Activated CD8-positive, alpha-beta memory T cell treated with anti-CD3 and anti-CD28 coated beads, Interleukin-2, amount 50 U/mL, for 24 hours (primary cell): Measurements from ENCODE around the gene GAREM1.
"Not testable (repeated sequence)": the region's sequence is repeated elsewhere in the genome, so short reads cannot be mapped to it uniquely, and the experiment has no call there.

Source experiments
- DNase-seq: peaks from one replicate; pipeline ENCODE4 v3.0.0-alpha.2; 2020; ENCODE audit errors: extremely low read depth

Gene GAREM1

DNA sequence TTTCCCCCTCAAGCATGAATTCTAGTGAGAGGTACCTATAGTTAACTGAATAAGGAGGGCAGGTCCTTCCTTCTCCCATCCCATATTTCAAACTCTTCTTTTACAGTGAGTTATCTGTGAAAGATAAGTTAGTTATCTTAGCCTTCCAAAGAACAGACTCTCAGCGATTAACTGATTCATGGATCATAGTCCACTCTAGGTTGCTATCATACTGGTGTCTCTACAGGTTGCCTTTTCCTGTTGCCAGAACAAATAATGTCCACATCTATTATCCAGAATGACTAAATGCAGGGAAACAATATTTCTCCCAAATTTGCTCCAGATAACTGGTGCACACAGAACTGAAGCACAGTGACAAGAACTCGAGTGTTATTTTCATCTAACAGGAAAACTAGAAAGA lies 212.5 kb downstream of the GAREM1 start:
- no peak for DNase-seq

DNA sequence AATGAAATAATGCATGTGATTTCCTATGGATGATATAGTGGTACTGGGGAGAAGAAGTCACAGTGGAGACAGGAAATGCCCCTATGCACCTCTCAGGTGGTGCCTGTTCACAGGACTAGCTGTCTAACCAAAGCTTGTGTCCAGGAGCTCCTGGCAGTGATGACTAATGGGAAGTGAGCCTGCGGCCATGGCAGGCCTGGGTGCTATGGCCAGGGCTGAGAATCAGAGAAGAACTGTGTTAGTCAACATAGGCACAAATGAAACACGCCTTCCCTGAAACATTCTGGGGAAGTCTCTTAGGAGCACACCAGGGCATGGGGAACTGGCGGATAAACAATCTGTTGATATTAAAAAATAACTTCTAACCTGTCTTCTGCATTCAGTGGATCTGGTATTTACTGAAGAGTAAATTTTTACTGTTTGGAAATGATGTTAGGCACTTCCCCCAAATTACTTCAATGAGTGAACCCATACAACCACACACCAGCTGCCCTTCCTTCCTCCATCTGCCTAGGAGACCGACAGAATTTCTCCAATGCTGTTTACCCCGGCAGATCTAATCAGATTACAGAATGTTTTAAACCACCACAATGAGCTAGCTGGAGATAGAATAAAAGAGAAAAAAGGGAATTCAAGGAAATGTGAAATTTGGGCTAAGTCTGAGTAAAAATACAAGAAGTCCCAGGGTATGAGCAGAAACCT lies 213.4 kb downstream of the GAREM1 start:
- no peak for DNase-seq

DNA sequence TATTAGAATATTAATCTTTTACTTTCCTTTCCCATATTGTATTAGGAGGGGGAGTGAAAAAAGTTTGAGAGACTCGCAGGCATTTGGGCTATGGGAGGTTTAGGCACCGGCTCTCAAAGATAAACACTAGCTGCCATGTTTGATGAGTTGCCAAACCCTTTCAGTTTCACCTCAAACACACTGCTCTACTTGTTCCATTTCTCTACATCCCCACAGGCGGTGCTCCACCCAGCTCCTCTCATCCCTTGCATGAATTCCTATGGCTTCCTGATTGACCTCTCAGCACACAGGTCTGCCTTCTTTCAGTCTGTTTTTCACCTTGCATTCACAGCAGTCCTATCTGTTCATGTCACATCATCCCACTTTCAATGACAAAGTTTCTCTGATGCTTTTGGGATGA lies 215.1 kb downstream of the GAREM1 start:
- DNase-seq: no peak

DNA sequence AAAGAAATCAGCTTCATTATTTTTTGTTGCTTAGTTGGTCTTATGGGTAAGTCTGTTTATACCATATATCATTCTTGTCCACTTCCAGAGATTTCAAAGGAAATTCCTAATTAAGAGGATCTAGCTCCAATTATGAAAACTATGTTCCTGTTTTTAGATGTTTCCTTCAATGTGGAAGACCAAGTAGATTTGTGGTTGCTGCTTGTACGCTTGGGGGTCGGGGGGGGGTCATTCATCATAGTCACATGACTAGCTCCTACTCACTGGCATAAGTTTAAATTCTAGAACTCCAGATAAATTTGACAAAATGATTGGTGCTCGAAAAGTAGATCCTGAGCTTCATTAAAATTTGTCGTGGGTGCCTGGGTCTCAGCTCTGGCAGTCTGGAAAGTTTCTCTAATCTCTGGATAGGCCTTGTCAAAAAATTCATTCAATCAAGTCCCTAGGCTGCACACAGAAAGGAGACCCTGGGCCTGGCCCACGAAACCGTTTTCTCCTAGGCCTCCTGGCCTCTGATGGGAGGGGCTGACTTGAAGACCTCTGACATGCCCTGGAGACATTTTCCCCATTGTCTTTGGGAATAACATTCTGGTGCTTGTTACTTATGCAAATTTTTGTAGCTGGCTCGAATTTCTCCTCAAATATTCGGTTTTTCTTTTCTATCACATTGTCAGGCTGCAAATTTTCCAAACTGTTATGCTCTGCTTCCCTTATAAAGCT lies 218.4 kb downstream of the GAREM1 start:
- no peak for DNase-seq

DNA sequence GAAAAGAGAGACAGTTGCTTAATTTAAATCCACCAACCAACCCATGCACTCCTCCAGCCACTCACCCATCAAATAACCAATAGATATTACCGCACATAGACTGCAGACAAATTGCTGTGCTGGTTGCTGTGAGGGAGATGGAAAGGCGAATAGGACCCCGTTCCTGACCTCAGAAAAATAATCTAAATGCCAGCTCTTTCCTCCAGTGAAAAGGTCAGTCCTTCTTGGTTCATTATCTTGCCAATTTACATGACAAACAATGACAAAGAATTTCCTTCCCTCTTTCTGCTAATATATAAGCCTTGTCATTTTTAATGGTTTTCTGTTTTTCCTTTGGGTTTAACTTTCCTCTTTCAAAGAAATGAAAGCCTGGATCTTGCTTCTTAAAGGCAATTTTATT lies 219.2 kb downstream of the GAREM1 start:
- DNase-seq: no peak

DNA sequence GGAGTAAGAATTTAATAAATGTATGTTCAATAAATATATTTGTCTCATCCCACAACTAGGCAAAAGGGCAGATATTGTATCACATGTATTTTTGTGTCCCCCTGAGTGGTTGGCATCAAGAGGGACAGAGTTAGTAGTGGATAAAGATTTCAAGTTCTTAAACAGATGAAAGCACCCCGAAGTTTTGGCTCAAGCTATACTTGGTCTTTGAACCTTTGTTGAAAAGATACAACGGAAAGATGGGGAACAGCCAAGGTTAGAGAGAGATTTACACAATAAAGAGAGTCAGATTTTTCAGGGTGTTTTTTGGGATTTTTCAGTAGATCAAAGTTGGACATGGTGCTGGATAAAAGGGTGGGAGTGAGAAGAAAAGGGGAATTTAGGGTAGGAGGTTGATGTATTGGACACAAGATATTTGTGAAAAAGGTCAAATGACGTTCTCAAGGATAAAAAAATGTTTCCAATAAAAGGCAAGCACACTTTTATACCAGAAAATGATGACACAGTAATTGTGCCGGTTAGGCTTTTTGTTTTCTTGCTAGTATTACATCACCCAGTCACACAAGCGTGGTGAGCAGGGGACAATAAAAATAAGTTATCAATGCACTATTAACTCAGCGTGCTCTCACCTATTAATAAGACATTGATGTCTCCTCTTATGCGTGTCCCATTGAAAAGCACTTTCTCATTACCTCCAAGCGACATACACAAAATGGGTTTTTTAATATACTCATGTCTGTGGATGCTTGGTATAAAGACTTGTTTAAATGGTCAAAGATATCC lies 221.3 kb downstream of the GAREM1 start:
- DNase-seq: no peak

DNA sequence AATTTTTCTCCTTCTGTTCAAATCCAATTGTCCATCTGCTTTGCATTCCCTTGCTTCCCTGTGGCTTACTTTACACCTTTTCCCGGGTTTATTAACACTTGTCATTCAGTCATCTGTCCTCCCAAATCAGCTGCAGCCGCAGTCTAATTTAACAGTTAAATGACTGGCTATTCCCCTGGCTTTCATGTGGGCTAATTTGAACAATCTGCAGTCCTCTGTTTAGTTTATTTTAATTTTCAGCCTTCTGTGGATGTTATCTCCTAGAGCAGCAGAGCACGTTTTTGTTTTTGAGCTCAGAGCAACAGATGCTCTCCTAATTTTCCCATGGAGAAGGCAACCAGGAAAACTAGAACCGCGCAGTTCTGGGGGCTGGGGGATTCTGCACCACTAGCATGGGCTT lies 225.8 kb downstream of the GAREM1 start:
- no peak for DNase-seq

DNA sequence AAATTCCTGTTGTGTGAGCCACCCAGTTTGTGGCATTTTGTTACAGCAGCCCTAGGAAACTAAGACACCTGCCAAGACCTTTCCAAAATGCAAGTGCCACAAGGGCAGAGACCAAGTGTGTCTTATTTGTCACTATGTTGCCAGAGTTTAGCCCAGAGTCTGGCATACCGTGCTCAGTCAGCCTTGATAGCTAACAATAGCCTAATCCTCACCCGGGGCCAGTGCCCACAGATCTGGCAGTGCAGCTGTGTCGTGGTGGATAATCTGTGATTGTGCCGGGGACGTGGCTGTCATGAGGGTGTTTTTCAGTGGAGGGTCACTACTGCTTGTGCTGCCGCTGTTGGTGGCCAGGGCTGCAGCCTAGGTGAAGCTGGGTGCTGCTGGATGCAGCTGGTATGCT lies 227.3 kb downstream of the GAREM1 start:
- no peak for DNase-seq

DNA sequence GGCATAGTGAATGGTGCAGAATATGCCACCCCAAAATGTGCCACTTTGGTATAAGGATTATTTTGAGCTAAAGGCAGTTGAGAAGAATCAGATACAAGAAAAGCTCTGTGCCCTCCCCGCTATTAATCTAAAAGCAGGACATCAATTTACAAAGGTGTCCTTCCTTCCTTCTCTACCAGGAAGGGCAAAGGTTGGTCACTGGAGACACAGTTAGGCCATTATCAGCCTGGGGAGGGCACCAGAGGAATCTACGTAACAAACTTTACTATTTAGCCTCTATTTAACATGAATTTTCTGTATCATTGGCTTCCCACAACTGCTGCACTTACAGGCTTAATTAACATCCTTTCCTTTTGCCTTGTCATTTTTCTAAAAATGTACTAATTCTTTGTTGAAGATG lies 228.3 kb downstream of the GAREM1 start:
- no peak for DNase-seq

DNA sequence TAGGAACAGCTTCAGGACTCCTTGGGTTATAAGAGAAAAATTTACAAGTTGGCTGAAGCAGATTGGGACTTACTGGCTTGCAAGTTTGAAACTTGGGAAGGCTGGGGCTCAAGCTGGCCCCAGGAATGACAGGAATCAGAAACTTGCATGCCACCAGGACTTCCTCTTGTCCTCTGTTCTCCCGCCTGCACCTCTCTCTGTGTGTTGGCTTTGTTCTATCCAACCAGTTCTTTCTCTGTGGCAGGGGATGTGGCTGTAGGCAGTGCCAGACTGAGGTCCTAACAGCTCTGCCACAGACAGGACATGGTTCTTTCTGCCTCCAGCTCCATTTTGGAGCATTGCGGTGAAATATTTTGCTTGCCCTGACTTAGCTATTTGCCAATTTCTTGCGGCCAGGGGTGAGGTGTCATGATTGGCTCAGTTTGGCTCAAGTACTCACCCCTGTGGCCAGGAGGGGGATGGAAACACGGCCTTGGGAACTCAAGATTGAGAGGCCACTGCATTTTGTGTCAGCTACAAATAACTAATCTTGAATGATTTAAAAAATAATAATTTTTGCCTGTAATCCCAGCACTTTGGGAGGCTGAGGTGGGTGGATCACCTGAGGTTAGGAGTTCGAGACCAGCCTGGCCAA lies 231.9 kb downstream of the GAREM1 start:
- no peak for DNase-seq

DNA sequence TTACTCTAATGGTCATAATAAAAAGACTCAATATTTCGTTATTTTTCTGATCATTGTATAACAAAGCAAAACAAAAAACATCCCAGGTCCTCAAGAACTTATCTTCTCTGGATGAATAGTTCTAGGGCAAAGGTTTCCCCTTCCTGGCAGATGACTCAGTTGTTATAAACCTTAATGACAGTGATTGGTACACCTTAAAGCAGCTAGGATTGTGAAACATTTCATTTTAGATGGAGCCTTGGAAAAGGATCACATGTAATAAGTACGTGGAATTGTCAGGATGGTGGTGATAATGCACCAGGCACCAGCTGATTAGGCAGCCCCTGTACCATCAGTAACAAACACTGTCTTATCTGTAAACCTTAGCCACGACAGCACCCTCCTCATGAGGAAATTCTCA lies 233.6 kb downstream of the GAREM1 start:
- no peak for DNase-seq

DNA sequence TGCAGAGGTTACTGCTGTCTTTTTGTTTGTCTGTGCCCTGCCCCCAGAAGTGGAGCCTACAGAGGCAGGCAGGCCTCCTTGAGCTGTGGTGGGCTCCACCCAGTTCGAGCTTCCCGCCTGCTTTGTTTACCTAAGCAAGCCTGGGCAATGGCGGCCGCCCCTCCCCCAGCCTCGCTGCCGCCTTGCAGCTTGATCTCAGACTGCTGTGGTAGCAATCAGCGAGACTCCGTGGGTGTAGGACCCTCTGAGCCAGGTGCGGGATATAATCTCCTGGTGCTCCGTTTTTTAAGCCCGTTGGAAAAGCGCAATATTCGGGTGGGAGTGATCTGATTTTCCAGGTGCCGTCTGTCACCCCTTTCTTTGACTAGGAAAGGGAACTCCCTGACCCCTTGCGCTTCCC lies 237.3 kb downstream of the GAREM1 start:
- not testable (repeated sequence) for DNase-seq

DNA sequence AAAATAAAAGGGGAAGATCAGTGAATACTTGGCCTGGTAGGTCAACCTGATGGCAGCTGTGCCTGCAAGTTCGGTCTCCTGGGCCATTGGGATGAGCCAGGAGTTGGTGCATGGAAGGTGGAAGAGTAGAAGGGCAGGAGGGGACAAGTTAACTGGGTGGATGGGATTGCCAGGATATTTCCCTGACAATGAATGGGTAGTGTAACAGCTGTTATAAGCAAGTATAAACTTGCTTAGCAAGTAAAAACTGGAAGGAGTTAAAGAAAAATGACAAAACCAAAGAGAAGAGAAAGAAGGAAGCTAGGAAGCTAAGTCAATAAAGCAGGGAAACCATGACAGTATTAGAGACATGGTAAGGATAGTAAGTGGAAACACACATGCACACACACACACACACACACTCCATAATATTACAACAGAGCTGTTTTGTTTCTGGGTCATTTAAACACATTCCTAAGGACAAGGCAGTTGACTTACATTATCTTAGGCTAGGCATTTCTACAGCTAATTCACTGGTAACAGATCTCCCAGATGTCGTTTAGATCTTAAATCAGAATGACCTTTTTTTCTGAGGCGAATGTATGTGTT lies 251.2 kb downstream of the GAREM1 start:
- no peak for DNase-seq

DNA sequence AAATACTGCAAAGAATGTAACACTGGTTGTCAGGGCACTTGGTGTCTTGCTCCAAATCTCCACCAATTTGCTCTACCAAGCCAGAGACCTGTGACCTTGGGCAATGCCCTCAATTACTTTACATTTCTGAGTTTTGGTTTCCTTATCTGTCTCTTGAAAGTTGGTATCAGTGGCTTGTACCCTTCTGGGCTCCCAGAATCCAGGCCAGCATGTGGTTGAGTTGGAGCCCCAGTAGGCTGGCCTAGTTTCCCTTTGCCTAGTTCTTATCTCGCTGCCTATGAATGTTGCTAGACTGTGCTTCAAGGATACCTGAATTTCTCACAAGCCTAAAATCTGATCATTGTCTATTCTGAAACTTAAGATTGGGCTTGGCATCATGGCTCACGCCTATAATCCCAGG lies 254.3 kb downstream of the GAREM1 start:
- no peak for DNase-seq

DNA sequence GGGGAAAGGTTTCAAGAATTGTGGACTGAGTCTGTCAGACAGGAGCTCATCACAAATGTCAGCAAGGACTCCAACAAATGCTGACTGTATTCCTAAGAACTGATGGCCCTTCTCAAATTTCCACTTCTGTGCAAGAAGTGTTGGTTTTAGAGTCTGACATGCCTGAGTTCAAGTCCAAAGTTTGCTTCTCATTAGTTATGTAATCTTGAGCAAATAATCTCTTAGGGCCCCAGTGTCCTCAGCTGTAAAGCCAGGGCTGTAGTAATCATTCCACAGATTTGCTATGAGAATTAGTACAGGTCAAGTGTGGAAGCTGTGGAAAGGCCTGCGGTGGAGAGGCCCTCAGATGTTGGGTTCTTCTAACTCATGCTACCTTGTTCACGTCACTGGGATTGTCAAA lies 257.0 kb downstream of the GAREM1 start:
- DNase-seq: no peak
